ENCODE measurements around the gene GTF2I. TPM values are rescaled to one million over a fixed set of nuclear protein-coding genes. Genes with fewer than 3 reads are reported as not detected.

GTF2I gene
- total RNA-seq = 100 to 1,000 TPM; 196 to 254 TPM
- polyA plus RNA-seq (ENCODE audit: insufficient read length in 2 of 2) = 100 to 1,000 TPM; 287 to 361 TPM
- long read RNA-seq, donor 1, full-length matches to known transcripts = 25 of 30 reads
- long read RNA-seq, donor 1, partial matches to known transcripts = 5 of 30 reads
- long read RNA-seq, donor 1, other reads (novel, unspliced or antisense) = 0 of 30 reads
- long read RNA-seq, donor 2, full-length matches to known transcripts = 5 of 11 reads
- long read RNA-seq, donor 2, partial matches to known transcripts = 6 of 11 reads
- long read RNA-seq, donor 2, other reads (novel, unspliced or antisense) = 0 of 11 reads
- long read RNA-seq, donor 3, full-length matches to known transcripts = 4 of 21 reads
- long read RNA-seq, donor 3, partial matches to known transcripts = 17 of 21 reads
- long read RNA-seq, donor 3, other reads (novel, unspliced or antisense) = 0 of 21 reads
- long read RNA-seq, donor 4, full-length matches to known transcripts = 17 of 36 reads
- long read RNA-seq, donor 4, partial matches to known transcripts = 19 of 36 reads
- long read RNA-seq, donor 4, other reads (novel, unspliced or antisense) = 0 of 36 reads

DNA sequence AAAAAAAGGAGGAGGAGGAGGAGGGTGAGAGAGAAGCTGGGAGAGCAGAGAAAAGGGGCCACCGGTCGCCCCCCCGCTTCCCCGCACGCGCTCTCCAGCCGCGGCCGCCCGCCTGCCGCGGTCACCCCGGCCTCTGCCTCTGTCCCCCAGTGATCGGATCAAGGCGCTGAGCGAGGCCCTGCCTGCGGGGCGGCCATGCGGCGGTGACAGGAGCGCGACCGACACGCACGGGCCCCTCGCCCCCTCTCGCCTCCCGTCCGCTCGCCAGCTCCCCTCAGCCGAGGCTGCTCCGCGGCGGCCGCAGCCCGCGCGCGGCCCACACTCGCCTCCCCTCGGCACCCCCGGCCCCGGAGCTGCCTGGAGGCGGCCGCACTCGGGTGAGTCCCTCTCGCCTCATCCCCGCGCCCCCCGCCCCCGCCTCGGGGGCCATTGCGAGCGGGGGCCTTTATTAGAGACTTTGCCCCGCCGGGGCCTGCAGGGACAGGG, at the start of gene GTF2I:
Gene GTF2I (plus strand): TSS at position 27 of the 486 bp plus-strand sequence. CDS start 31,411 bp downstream, outside the sequence.
- peak in 2 of 6 donors; percentile 17 to 43 for DNase-seq (ENCODE audit: low read depth in 4 of 6, low spot score in 6 of 6)
- H3K9me3 ChIP-seq (ENCODE audit: control insufficient read depth, insufficient read depth, low read length) = no peaks in the 10 kb centered on the region
- peak within 1 kb of the TSS; percentile 83 for H3K4me3 ChIP-seq (ENCODE audit: low read depth, low read length)
- H3K36me3 ChIP-seq (ENCODE audit: control insufficient read depth, insufficient read depth, low read length) = peaks cover 17% of the 10 kb centered on the region
- under 1% methylated on average over 47 of the region's 56 CpGs for WGBS (ENCODE audit: insufficient coverage)
- H3K4me1 ChIP-seq (ENCODE audit: control insufficient read depth, insufficient read depth, low read length) = peaks cover 49% of the 10 kb centered on the region
- H3K27ac ChIP-seq (ENCODE audit: low read depth, low read length) = peak within 1 kb of the TSS; percentile 98
- no peaks in the 10 kb centered on the region for H3K27me3 ChIP-seq (ENCODE audit: control insufficient read depth, insufficient read depth, low read length)

DNA sequence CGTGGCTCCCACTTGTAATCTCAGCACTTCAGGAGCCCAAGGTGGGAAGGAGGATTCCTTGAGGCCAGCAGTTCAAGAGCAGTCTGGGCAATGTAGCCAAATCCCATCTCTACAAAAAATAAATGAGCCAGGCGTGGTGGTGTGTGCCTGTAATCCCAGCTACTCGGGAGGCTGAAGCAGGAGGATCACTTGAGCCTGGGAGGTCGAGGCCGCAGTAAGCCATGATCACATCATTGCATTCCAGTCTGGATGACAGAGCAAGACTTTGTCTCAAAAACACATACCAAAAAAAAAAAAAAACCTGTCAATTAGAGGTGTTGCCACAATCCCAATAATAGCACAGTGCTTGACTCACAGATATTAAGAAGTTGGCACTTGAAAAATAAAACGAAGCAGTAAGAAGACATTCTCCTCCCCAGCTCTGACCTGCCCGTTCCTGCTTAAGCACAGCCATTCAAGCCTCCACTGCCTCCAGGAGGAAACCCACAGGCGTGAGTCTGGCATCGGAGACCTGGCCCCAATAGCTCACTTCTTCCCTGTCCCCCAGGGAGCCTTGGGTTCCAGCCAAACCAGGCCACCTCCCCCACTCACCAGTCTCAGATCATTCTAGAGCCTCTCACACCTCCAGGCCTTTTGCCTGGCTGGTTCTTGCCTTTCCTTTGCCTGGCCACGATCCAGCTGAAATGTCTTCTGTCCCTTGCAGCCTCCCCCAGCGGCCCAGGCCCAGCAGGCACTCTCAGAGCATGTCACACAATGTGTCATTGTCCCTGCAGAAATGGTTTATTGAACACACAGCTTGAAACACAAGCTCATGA, 45.3 kb upstream of the GTF2I start:
- H3K27ac ChIP-seq (ENCODE audit: low read depth, low read length) = peak overlapping the region; percentile 71
- WGBS (ENCODE audit: insufficient coverage) = 38% methylated on average over 9 of the region's 11 CpGs

GRCh38 chr7:74615933-74616780, 41.4 kb upstream of the GTF2I start:
- WGBS (ENCODE audit: insufficient coverage) = 84% methylated on average over 4 of the region's 13 CpGs
- H3K27ac ChIP-seq (ENCODE audit: low read depth, low read length) = no peak overlapping the region
- peaks cover 5% of the 10 kb centered on the region for H3K36me3 ChIP-seq (ENCODE audit: control insufficient read depth, insufficient read depth, low read length)
- peaks cover 28% of the 10 kb centered on the region for H3K4me1 ChIP-seq (ENCODE audit: control insufficient read depth, insufficient read depth, low read length)
- H3K4me3 ChIP-seq (ENCODE audit: low read depth, low read length) = no peak overlapping the region
- DNase-seq (ENCODE audit: low read depth in 4 of 6, low spot score in 6 of 6) = peak in 1 of 6 donors; percentile 40
- H3K9me3 ChIP-seq (ENCODE audit: control insufficient read depth, insufficient read depth, low read length) = no peaks in the 10 kb centered on the region
- H3K27me3 ChIP-seq (ENCODE audit: control insufficient read depth, insufficient read depth, low read length) = no peaks in the 10 kb centered on the region

More for the DNA sequence above, 45.3 kb upstream of the GTF2I start:
- no peaks in the 10 kb centered on the region for H3K27me3 ChIP-seq (ENCODE audit: control insufficient read depth, insufficient read depth, low read length)
- H3K4me1 ChIP-seq (ENCODE audit: control insufficient read depth, insufficient read depth, low read length) = peaks cover 14% of the 10 kb centered on the region
- no peaks in the 10 kb centered on the region for H3K9me3 ChIP-seq (ENCODE audit: control insufficient read depth, insufficient read depth, low read length)
- peaks cover 5% of the 10 kb centered on the region for H3K36me3 ChIP-seq (ENCODE audit: control insufficient read depth, insufficient read depth, low read length)
- H3K4me3 ChIP-seq (ENCODE audit: low read depth, low read length) = no peak overlapping the region
- DNase-seq (ENCODE audit: low read depth in 4 of 6, low spot score in 6 of 6) = peak in 2 of 6 donors; percentile 74 to 75

GRCh38 chr7:74617180-74617744, 40.3 kb upstream of the GTF2I start:
- peaks cover 26% of the 10 kb centered on the region for H3K4me1 ChIP-seq (ENCODE audit: control insufficient read depth, insufficient read depth, low read length)
- peaks cover 5% of the 10 kb centered on the region for H3K36me3 ChIP-seq (ENCODE audit: control insufficient read depth, insufficient read depth, low read length)
- H3K27me3 ChIP-seq (ENCODE audit: control insufficient read depth, insufficient read depth, low read length) = no peaks in the 10 kb centered on the region
- H3K9me3 ChIP-seq (ENCODE audit: control insufficient read depth, insufficient read depth, low read length) = no peaks in the 10 kb centered on the region
- 71% methylated on average over 6 of the region's 9 CpGs for WGBS (ENCODE audit: insufficient coverage)
- no peak overlapping the region for H3K4me3 ChIP-seq (ENCODE audit: low read depth, low read length)
- H3K27ac ChIP-seq (ENCODE audit: low read depth, low read length) = no peak overlapping the region
- DNase-seq (ENCODE audit: low read depth in 4 of 6, low spot score in 6 of 6) = peak in 2 of 6 donors; percentile 29 to 41

DNA sequence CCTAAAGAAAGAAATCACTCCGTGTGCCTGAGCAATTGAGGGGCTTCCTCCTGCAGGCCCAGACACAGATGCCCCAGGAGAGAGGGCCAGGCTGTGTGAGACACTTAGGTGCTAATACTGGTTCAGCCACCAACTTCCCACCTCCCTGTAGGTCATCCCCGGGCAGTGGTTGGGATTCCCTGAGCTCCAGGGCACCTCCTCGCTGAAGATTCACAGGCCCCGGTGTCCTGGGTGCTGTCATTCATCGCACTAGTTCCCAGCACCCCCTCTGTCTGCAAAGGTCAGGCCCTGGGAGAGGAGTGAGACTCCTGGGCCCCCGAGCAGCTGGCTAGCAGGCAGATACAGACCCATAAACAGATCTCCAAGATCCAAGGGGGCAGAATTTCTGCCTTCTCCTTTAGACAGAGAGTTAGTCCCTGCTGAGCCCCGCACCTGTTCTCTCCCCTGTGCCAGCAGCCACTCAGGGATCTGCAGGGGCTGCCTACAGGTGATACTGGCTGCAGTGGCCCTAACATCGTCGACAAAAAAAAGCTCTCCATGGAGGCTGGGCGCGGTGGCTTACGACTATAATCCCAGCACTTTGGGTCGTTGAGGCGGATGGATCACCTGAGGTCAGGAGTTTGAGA, 38.2 kb upstream of the GTF2I start:
- Histone ChIP-seq H3K36me3 (ENCODE audit: control insufficient read depth, insufficient read depth, low read length) (peaks cover 5% of the 10 kb centered on the region), H3K4me1 (ENCODE audit: control insufficient read depth, insufficient read depth, low read length) (peaks cover 19% of the 10 kb centered on the region), H3K27me3 (ENCODE audit: control insufficient read depth, insufficient read depth, low read length) (no peaks in the 10 kb centered on the region), H3K27ac (ENCODE audit: low read depth, low read length) (no peak overlapping the region), H3K4me3 (ENCODE audit: low read depth, low read length) (no peak overlapping the region), H3K9me3 (ENCODE audit: control insufficient read depth, insufficient read depth, low read length) (no peaks in the 10 kb centered on the region)
- no peak for DNase-seq (ENCODE audit: low read depth in 4 of 6, low spot score in 6 of 6)
- WGBS (ENCODE audit: insufficient coverage) = 69% methylated on average over 14 of the region's 14 CpGs

- peaks cover 1% of the 10 kb centered on the region for H3K36me3 ChIP-seq (ENCODE audit: control insufficient read depth, insufficient read depth, low read length)
- WGBS (ENCODE audit: insufficient coverage) = 95% methylated on average over 3 of the region's 5 CpGs
- no peaks in the 10 kb centered on the region for H3K27me3 ChIP-seq (ENCODE audit: control insufficient read depth, insufficient read depth, low read length)
- DNase-seq (ENCODE audit: low read depth in 4 of 6, low spot score in 6 of 6) = no peak
- no peaks in the 10 kb centered on the region for H3K9me3 ChIP-seq (ENCODE audit: control insufficient read depth, insufficient read depth, low read length)
- H3K4me3 ChIP-seq (ENCODE audit: low read depth, low read length) = no peak overlapping the region
- H3K4me1 ChIP-seq (ENCODE audit: control insufficient read depth, insufficient read depth, low read length) = peaks cover 17% of the 10 kb centered on the region
- no peak overlapping the region for H3K27ac ChIP-seq (ENCODE audit: low read depth, low read length)
Measured at GRCh38 chr7:74622228-74622749, 35.2 kb upstream of the GTF2I start.

DNA sequence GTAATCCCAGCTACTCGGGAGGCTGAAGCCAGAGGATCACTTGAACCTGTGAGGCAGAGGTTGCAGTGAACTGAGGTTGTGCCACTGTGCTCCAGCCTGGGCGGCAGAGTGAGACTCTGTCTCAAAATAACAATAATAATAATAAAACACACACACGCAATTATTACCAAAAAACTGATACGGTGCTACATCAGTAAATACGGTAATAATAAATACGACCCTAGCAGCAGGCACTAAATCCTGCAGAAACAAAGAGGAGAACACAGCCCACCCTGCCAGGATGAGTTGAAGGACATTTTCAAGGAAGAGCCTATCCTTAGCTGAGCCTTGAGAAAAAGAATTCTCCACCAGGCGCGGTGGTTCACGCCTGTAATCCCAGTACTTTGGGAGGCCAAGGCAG, 34.4 kb upstream of the GTF2I start:
- Histone ChIP-seq H3K36me3 (ENCODE audit: control insufficient read depth, insufficient read depth, low read length) (no peaks in the 10 kb centered on the region), H3K9me3 (ENCODE audit: control insufficient read depth, insufficient read depth, low read length) (no peaks in the 10 kb centered on the region), H3K27ac (ENCODE audit: low read depth, low read length) (no peak overlapping the region), H3K4me3 (ENCODE audit: low read depth, low read length) (no peak overlapping the region), H3K27me3 (ENCODE audit: control insufficient read depth, insufficient read depth, low read length) (no peaks in the 10 kb centered on the region), H3K4me1 (ENCODE audit: control insufficient read depth, insufficient read depth, low read length) (peaks cover 15% of the 10 kb centered on the region)
- WGBS (ENCODE audit: insufficient coverage) = 81% methylated on average over 7 of the region's 9 CpGs
- DNase-seq (ENCODE audit: low read depth in 4 of 6, low spot score in 6 of 6) = no peak

DNA sequence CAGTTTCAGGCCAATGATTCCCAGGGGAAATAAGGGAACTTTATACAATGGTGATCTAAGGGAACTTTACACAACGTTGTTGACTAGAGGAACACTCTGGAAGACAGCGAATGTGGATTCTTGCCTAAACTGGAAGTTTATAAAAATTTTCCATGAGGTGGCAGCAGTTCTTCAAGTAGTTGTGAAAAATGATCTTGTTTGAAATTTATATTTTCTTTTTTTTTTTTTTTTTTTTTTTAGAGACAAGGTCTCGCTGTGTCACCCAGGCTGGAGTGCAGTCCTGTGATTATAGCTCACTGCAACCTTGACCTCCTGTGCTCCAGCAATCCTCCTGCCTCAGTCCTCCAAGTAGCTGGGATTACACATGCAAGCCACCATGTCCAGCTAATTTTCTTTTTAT, 32.1 kb upstream of the GTF2I start:
- no peaks in the 10 kb centered on the region for H3K9me3 ChIP-seq (ENCODE audit: control insufficient read depth, insufficient read depth, low read length)
- no peaks in the 10 kb centered on the region for H3K36me3 ChIP-seq (ENCODE audit: control insufficient read depth, insufficient read depth, low read length)
- no peak overlapping the region for H3K4me3 ChIP-seq (ENCODE audit: low read depth, low read length)
- H3K4me1 ChIP-seq (ENCODE audit: control insufficient read depth, insufficient read depth, low read length) = peaks cover 12% of the 10 kb centered on the region
- DNase-seq (ENCODE audit: low read depth in 4 of 6, low spot score in 6 of 6) = peak in 2 of 6 donors; percentile 49 to 72
- H3K27ac ChIP-seq (ENCODE audit: low read depth, low read length) = no peak overlapping the region
- H3K27me3 ChIP-seq (ENCODE audit: control insufficient read depth, insufficient read depth, low read length) = no peaks in the 10 kb centered on the region
- WGBS (ENCODE audit: insufficient coverage) = no CpG with 5 or more reads among the region's 3 CpGs
